HG03103 (cell line): ENCODE data around the gene MAN1A1.
"Not testable (repeated sequence)": the region's sequence is repeated elsewhere in the genome, so short reads cannot be mapped to it uniquely, and the experiment has no call there.

Experiments
- ATAC-seq: cut with Tn5 transposase; IDR thresholded peaks from one replicate; pipeline ENCODE4 v1.9.1; 2021; ENCODE audit warnings: low read depth; ENCODE audit not compliant: unreplicated experiment

MAN1A1 gene

GRCh38 chr6:119156757-119157505 is 192.6 kb downstream of the MAN1A1 start:
- no peak for ATAC-seq

- ATAC-seq, result not testable (repeated sequence)
Measured at GRCh38 chr6:119156082-119156481, 193.5 kb downstream of the MAN1A1 start.

- no peak for ATAC-seq
Measured at GRCh38 chr6:119152187-119152586, 197.4 kb downstream of the MAN1A1 start.

- ATAC-seq, result no peak
Measured at GRCh38 chr6:119148825-119149525, 200.6 kb downstream of the MAN1A1 start.

GRCh38 chr6:119148098-119148824 is 201.3 kb downstream of the MAN1A1 start:
- ATAC-seq, result no peak

GRCh38 chr6:119147101-119148053 is 202.2 kb downstream of the MAN1A1 start:
- ATAC-seq, result peak; percentile 97

- no peak for ATAC-seq
Measured at GRCh38 chr6:119145111-119145510, 204.4 kb downstream of the MAN1A1 start.

GRCh38 chr6:119142637-119143036 is 206.9 kb downstream of the MAN1A1 start:
- ATAC-seq, result no peak

- no peak for ATAC-seq
Measured at GRCh38 chr6:119142041-119142440, 207.5 kb downstream of the MAN1A1 start.

GRCh38 chr6:119140196-119141140 is 209.1 kb downstream of the MAN1A1 start:
- no peak for ATAC-seq

- ATAC-seq, result peak; percentile 80
Measured at GRCh38 chr6:119138906-119139541, 210.5 kb downstream of the MAN1A1 start.

GRCh38 chr6:119137194-119138072 is 212.1 kb downstream of the MAN1A1 start:
- ATAC-seq, result no peak

- no peak for ATAC-seq
Measured at GRCh38 chr6:119134752-119135151, 214.8 kb downstream of the MAN1A1 start.

- no peak for ATAC-seq
Measured at GRCh38 chr6:119133400-119133799, 216.2 kb downstream of the MAN1A1 start.

- no peak for ATAC-seq
Measured at GRCh38 chr6:119132261-119132981, 217.1 kb downstream of the MAN1A1 start.

- no peak for ATAC-seq
Measured at GRCh38 chr6:119129968-119130484, 219.5 kb downstream of the MAN1A1 start.
